Activated T-helper 1 cell treated with anti-CD3 and anti-CD28 coated beads, Interleukin-12 subunit alpha, Interleukin-12 subunit beta, Interleukin-2, Interleukin-4 antibody, amounts not matched to agents 30 ng/mL and 10 ng/mL and 1 ng/mL, durations not matched to agents 14 hours and 24 hours and 36 hours (primary cell): ENCODE measurements around the gene CCDC160. TPM values are rescaled to one million over a fixed set of nuclear protein-coding genes. Genes with fewer than 3 reads are reported as not detected.
"Not testable (repeated sequence)": the region's sequence is repeated elsewhere in the genome, so short reads cannot be mapped to it uniquely, and the experiment has no call there.

ENCODE experiments used
- DNase-seq: peaks from one replicate; pipeline ENCODE4 v3.0.0; 2021; ENCODE audit warnings: low spot score
- H3K27ac Mint-ChIP-seq: one replicate; pipeline ENCODE4 v1.8.0; 2021; ENCODE audit warnings: mild to moderate bottlenecking, mixed read lengths
- H3K27me3 Mint-ChIP-seq: one replicate; pipeline ENCODE4 v1.8.0; 2022; ENCODE audit warnings: mild to moderate bottlenecking, moderate library complexity, mixed read lengths; ENCODE audit not compliant: insufficient read depth
- H3K36me3 Mint-ChIP-seq: one replicate; pipeline ENCODE4 v1.8.0; 2021; ENCODE audit warnings: low read depth, mixed read lengths
- H3K4me1 Mint-ChIP-seq: one replicate; pipeline ENCODE4 v1.8.0; 2021; ENCODE audit warnings: low read depth, mixed read lengths
- H3K4me3 Mint-ChIP-seq: one replicate; pipeline ENCODE4 v1.8.0; 2021; ENCODE audit warnings: mild to moderate bottlenecking, moderate library complexity, mixed read lengths
- H3K9me3 Mint-ChIP-seq: one replicate; pipeline ENCODE4 v1.8.0; 2021; ENCODE audit warnings: mixed read lengths
- intact Hi-C: fragments of 100-400 bp; cut with micrococcal nuclease; formaldehyde crosslinking; loops from one replicate; pipeline ENCODE4 v1.15.1; 2024
- total RNA-seq: library from RNA; stranded (reverse); gene quantifications from 2 replicates; pipeline ENCODE4 v1.2.3, GENCODE V29; 2022

CCDC160 gene
- total RNA-seq, 1 donor from 2014 or later, result not detected

- Mint-ChIP-seq H3K4me1 (peaks cover 4% of the 10 kb centered on the region), H3K36me3 (peaks cover 3% of the 10 kb centered on the region), H3K9me3 (no peaks in the 10 kb centered on the region), H3K4me3 (no peak overlapping the region), H3K27ac (no peak overlapping the region), H3K27me3 (peaks cover 4% of the 10 kb centered on the region)
- DNase-seq, result no peak
- intact Hi-C loops, result no loop called here
Observed at GRCh38 chrX:134247492-134247891, 10.5 kb downstream of the CCDC160 start.

- DNase-seq, result no peak
- Mint-ChIP-seq H3K36me3 (no peaks in the 10 kb centered on the region), H3K27ac (no peak overlapping the region), H3K9me3 (no peaks in the 10 kb centered on the region), H3K4me1 (peaks cover 5% of the 10 kb centered on the region), H3K4me3 (no peak overlapping the region), H3K27me3 (peaks cover 4% of the 10 kb centered on the region)
- intact Hi-C loops, result no loop called here
Observed at GRCh38 chrX:134249241-134249640, 12.3 kb downstream of the CCDC160 start.

GRCh38 chrX:134251241-134251640, 14.3 kb downstream of the CCDC160 start:
- Mint-ChIP-seq H3K9me3 (no peaks in the 10 kb centered on the region), H3K27ac (no peak overlapping the region), H3K4me1 (peaks cover 5% of the 10 kb centered on the region), H3K4me3 (no peak overlapping the region), H3K36me3 (no peaks in the 10 kb centered on the region), H3K27me3 (no peaks in the 10 kb centered on the region)
- no peak for DNase-seq
- intact Hi-C loops, result loop anchor here (5.0 kb wide), 1 partner anchor 79 kb away; no protein-coding TSS in a partner anchor

GRCh38 chrX:134254511-134254910, 17.5 kb downstream of the CCDC160 start:
- intact Hi-C loops, result loop anchor here (1.0 to 5.0 kb wide), 3 partner anchors 66 to 462 kb away; no protein-coding TSS in a partner anchor
- H3K27ac Mint-ChIP-seq, result no peak overlapping the region
- H3K4me1 Mint-ChIP-seq, result peaks cover 5% of the 10 kb centered on the region
- no peak overlapping the region for H3K4me3 Mint-ChIP-seq
- H3K36me3 Mint-ChIP-seq, result no peaks in the 10 kb centered on the region
- no peaks in the 10 kb centered on the region for H3K9me3 Mint-ChIP-seq
- H3K27me3 Mint-ChIP-seq, result no peaks in the 10 kb centered on the region
- no peak for DNase-seq

GRCh38 chrX:134255555-134255954, 18.6 kb downstream of the CCDC160 start:
- H3K27ac Mint-ChIP-seq, result no peak overlapping the region
- H3K9me3 Mint-ChIP-seq, result no peaks in the 10 kb centered on the region
- no peaks in the 10 kb centered on the region for H3K36me3 Mint-ChIP-seq
- H3K4me1 Mint-ChIP-seq, result peaks cover 5% of the 10 kb centered on the region
- no peak overlapping the region for H3K4me3 Mint-ChIP-seq
- no peak for DNase-seq
- H3K27me3 Mint-ChIP-seq, result no peaks in the 10 kb centered on the region
- intact Hi-C loops, result loop anchor here (2.0 kb wide), 1 partner anchor 67 kb away; no protein-coding TSS in a partner anchor

GRCh38 chrX:134256684-134257083, 19.7 kb downstream of the CCDC160 start:
- no peak overlapping the region for H3K27ac Mint-ChIP-seq

GRCh38 chrX:134258202-134258601, 21.2 kb downstream of the CCDC160 start:
- H3K27ac Mint-ChIP-seq, result no peak overlapping the region
- intact Hi-C loops, result no loop called here
- H3K36me3 Mint-ChIP-seq, result no peaks in the 10 kb centered on the region

More at GRCh38 chrX:134256684-134257083, 19.7 kb downstream of the CCDC160 start:
- DNase-seq, result no peak
- Mint-ChIP-seq H3K4me3 (no peak overlapping the region), H3K27me3 (no peaks in the 10 kb centered on the region), H3K36me3 (no peaks in the 10 kb centered on the region), H3K9me3 (no peaks in the 10 kb centered on the region), H3K4me1 (peaks cover 5% of the 10 kb centered on the region)
- intact Hi-C loops, result no loop called here

GRCh38 chrX:134285934-134286333, 49.0 kb downstream of the CCDC160 start:
- H3K27me3 Mint-ChIP-seq, H3K36me3 Mint-ChIP-seq, H3K4me3 Mint-ChIP-seq, H3K27ac Mint-ChIP-seq, DNase-seq, H3K4me1 Mint-ChIP-seq, intact Hi-C loops: not testable (repeated sequence)
- H3K9me3 Mint-ChIP-seq, result peaks cover 13% of the 10 kb centered on the region

More at GRCh38 chrX:134258202-134258601, 21.2 kb downstream of the CCDC160 start:
- Mint-ChIP-seq H3K4me3 (no peak overlapping the region), H3K27me3 (no peaks in the 10 kb centered on the region), H3K4me1 (peaks cover 5% of the 10 kb centered on the region), H3K9me3 (no peaks in the 10 kb centered on the region)
- DNase-seq, result no peak

GRCh38 chrX:134287346-134287745, 50.4 kb downstream of the CCDC160 start:
- peaks cover 10% of the 10 kb centered on the region for H3K9me3 Mint-ChIP-seq
- no peak overlapping the region for H3K27ac Mint-ChIP-seq
- DNase-seq, result no peak
- no peaks in the 10 kb centered on the region for H3K36me3 Mint-ChIP-seq
- H3K27me3 Mint-ChIP-seq, result peaks cover 2% of the 10 kb centered on the region
- no peaks in the 10 kb centered on the region for H3K4me1 Mint-ChIP-seq
- H3K4me3 Mint-ChIP-seq, result no peak overlapping the region
- intact Hi-C loops, result no loop called here

- intact Hi-C loops, result no loop called here
- no peak for DNase-seq
- H3K27ac Mint-ChIP-seq, result no peak overlapping the region
- peaks cover 2% of the 10 kb centered on the region for H3K27me3 Mint-ChIP-seq
- H3K36me3 Mint-ChIP-seq, result no peaks in the 10 kb centered on the region
- H3K4me1 Mint-ChIP-seq, result no peaks in the 10 kb centered on the region
- H3K9me3 Mint-ChIP-seq, result peaks cover 8% of the 10 kb centered on the region
- H3K4me3 Mint-ChIP-seq, result no peak overlapping the region
Observed at GRCh38 chrX:134294548-134294947, 57.6 kb downstream of the CCDC160 start.

Other genes starting within 250 kb of the CCDC160 start
- gene PHF6, start 136.1 kb downstream of the CCDC160 start, total RNA-seq, result 87.5 and 92.6 TPM in 2 replicates
- 106 and 113 TPM in 2 replicates for gene HPRT1, start 223.0 kb downstream of the CCDC160 start, total RNA-seq